NB4 (cell line): ENCODE measurements around the gene MICA.
A peak's percentile ranks its signal among the peaks of the same experiment; 100 is the strongest.

Source experiments
- MYC ChIP-seq: IDR thresholded peaks from 2 replicates; pipeline ENCODE4 v1.6.1; 2011; ENCODE audit warnings: low read depth, low read length
- POLR2A ChIP-seq: IDR thresholded peaks from 2 replicates; pipeline ENCODE4 v1.6.1; 2011; ENCODE audit warnings: mild to moderate bottlenecking; ENCODE audit not compliant: insufficient read length; ENCODE audit errors: extremely low read depth
- TF ChIP-seq, protein P1 (sequence below): IDR thresholded peaks from one replicate; pipeline ENCODE4 v1.5.1; 2012; ENCODE audit warnings: low read depth, low read length

DNA sequence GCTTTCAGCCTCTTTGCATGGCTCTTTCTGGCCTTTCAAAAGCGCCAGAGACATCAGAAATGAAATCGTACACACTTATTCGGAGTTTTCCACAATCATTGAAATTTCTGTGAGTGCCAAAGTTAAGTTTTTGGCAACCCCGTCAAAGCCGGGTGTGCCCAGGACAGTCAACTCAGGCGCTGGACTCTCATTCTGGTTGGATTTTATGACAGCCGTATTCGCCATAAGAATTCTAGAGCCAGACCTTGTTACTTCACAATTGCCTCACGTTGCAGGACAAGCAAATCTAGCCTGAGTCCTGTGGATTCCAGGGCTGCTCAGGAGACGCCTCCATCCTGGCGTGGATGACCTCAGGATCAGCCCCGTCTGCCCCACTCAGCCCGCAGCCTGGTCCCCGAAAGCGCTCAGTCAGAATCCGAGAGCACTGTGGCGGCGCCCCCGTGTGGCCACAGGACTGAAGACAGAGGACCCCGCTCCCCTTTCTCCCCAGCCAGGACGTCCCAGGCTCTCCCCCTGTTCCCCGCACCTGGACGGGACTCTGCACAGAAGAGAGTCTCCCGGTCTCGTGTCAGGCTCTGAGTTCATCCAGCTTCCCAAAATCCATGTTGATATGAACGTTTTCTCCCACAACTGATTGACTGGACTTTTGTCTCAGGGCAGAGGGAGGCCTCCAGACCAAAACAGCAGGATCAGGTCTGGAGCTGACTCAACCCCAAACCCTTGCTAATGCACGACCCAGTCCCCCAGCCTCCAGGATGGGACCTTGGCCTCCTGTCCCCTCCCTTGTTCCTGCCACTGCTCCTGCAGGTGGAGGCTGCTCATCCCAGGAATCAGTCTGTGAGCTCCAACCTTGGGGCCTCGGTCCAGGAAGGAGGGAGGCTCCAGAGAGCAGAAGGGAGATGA is 38.2 kb downstream of the MICA start:
- TF ChIP-seq, protein P1, sequence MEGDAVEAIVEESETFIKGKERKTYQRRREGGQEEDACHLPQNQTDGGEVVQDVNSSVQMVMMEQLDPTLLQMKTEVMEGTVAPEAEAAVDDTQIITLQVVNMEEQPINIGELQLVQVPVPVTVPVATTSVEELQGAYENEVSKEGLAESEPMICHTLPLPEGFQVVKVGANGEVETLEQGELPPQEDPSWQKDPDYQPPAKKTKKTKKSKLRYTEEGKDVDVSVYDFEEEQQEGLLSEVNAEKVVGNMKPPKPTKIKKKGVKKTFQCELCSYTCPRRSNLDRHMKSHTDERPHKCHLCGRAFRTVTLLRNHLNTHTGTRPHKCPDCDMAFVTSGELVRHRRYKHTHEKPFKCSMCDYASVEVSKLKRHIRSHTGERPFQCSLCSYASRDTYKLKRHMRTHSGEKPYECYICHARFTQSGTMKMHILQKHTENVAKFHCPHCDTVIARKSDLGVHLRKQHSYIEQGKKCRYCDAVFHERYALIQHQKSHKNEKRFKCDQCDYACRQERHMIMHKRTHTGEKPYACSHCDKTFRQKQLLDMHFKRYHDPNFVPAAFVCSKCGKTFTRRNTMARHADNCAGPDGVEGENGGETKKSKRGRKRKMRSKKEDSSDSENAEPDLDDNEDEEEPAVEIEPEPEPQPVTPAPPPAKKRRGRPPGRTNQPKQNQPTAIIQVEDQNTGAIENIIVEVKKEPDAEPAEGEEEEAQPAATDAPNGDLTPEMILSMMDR = peak; percentile 84
- TF ChIP-seq POLR2A (no peak), MYC (no peak)
